Spleen (tissue), 7 donors: ENCODE results near the gene STAG1.

Source experiments
- POLR2A ChIP-seq, 3 donors: fragments of 450-650 bp; IDR thresholded peaks; one replicate each; pipeline ENCODE4 v1.5.1; 2017; ENCODE audit warnings: antibody characterized with exemption in 3 of 3, mild to moderate bottlenecking in 1 of 3
- POLR2AphosphoS5 ChIP-seq, 3 donors: sonication (generic); formaldehyde crosslinking; IDR thresholded peaks; one replicate each; pipeline ENCODE4 v1.5.1; 2017; ENCODE audit warnings: antibody characterized with exemption in 3 of 3
- TF ChIP-seq, protein P1 (sequence below), 11 experiments: fragments of 200-600 bp in 7 of 11; fragments of 450-650 bp in 4 of 11; sonication (generic) in 4 of 11; IDR thresholded peaks in 8 of 11; conservative IDR thresholded peaks in 3 of 11; 1 replicate in 7 of 11; 2 replicates in 4 of 11; pipeline versions ENCODE4 v1.4.0 to v1.8.0; 2016 to 2021; ENCODE audit warnings: antibody characterized with exemption in 11 of 11, inconsistent platforms in 4 of 11, mild to moderate bottlenecking in 1 of 11
- donor health status: DM: no; HTN: no; CAD: no; lungs with moderate emphysema.
- donor health status: DM: no; HTN: no; CAD: no.
- donor health status: DM: no; HTN: no; CAD: no.

DNA sequence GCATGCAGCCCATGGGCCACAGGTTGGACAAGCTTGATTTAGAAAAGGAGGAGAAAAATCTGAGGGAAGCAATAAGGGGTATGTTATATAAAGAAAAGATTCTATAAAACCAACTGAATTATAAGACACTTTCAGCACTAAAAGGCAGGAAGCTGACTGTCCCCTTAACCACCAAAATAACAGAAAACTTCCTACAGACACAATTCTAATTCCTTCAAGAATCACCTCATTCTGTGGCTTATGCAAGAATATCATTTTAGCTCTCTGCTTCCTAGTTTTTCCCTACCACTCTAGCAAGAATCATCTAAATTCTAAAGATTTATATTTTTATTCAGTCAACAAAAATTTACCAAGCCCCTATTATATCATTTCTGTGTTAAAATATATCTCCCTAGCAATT lies 6.3 kb downstream of the STAG1 start:
- TF ChIP-seq, protein P1, sequence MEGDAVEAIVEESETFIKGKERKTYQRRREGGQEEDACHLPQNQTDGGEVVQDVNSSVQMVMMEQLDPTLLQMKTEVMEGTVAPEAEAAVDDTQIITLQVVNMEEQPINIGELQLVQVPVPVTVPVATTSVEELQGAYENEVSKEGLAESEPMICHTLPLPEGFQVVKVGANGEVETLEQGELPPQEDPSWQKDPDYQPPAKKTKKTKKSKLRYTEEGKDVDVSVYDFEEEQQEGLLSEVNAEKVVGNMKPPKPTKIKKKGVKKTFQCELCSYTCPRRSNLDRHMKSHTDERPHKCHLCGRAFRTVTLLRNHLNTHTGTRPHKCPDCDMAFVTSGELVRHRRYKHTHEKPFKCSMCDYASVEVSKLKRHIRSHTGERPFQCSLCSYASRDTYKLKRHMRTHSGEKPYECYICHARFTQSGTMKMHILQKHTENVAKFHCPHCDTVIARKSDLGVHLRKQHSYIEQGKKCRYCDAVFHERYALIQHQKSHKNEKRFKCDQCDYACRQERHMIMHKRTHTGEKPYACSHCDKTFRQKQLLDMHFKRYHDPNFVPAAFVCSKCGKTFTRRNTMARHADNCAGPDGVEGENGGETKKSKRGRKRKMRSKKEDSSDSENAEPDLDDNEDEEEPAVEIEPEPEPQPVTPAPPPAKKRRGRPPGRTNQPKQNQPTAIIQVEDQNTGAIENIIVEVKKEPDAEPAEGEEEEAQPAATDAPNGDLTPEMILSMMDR (IDR thresholded peaks at IDR 0.05 in 8 of 11, conservative IDR thresholded peaks at IDR 0.05 in 3 of 11), result no peak
- TF ChIP-seq POLR2AphosphoS5 (IDR thresholded peaks at IDR 0.05) (no peak), POLR2A (IDR thresholded peaks at IDR 0.05) (no peak)
